ENCODE data around the gene FMO5. TPM values are rescaled to one million over a fixed set of nuclear protein-coding genes. Genes with fewer than 3 reads are reported as not detected.
"Not testable (repeated sequence)": the region's sequence is repeated elsewhere in the genome, so short reads cannot be mapped to it uniquely, and the experiment has no call there.

The FMO5 gene
- total RNA-seq, 6 donors from 2014 or later: 37.4 to 258 (median 121) TPM

DNA sequence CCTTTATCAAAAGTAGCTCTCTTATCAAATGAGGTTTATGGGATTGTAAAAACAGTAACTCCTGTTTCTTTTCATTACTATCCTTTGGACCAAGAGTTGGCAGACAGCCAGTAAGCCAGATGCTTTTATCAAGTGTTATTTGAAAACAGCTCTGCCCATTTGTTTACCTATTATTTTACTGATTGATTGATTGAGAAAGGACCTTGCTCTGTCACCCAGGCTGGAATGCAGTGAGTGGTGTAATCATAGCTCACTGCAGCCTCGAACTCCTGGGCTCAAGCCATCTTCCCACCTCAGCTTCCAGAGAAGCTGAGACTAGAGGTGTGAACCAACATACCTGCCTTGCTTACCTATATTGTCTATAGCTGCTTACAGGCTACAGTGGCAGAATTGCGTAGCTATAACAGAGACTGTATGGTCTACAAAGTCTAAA lies 56.5 kb downstream of the FMO5 start:
- H3K4me3 ChIP-seq: no peak overlapping the region
- no peaks in the 10 kb centered on the region for H3K9me3 ChIP-seq
- ATAC-seq (ENCODE audit: low FRiP score in 2 of 2) (no peak), DNase-seq (no peak)
- H3K4me1 ChIP-seq: peaks cover 12 to 26% (median 19%) of the 10 kb centered on the region in 4 donors
- no peak for TF ChIP-seq POLR2A (IDR thresholded peaks at IDR 0.05)
- peaks cover 0 to 24% (median 0%) of the 10 kb centered on the region in 4 donors for H3K36me3 ChIP-seq
- H3K27ac ChIP-seq: no peak overlapping the region
- WGBS, 2 donors: 80 to 81% methylated on average over 2 of the region's 2 CpGs
- H3K27me3 ChIP-seq: no peaks in the 10 kb centered on the region

- Histone ChIP-seq H3K9me3 (no peaks in the 10 kb centered on the region), H3K4me3 (no peak overlapping the region), H3K4me1 (peaks cover 12 to 21% (median 15%) of the 10 kb centered on the region in 4 donors), H3K36me3 (peaks cover 0 to 28% (median 0%) of the 10 kb centered on the region in 4 donors), H3K27me3 (no peaks in the 10 kb centered on the region), H3K27ac (no peak overlapping the region)
- TF ChIP-seq EP300 (IDR thresholded peaks at IDR 0.05) (no peak), POLR2A (IDR thresholded peaks at IDR 0.05) (no peak), POLR2AphosphoS5 (IDR thresholded peaks at IDR 0.05) (no peak)
- TF ChIP-seq, protein P1, sequence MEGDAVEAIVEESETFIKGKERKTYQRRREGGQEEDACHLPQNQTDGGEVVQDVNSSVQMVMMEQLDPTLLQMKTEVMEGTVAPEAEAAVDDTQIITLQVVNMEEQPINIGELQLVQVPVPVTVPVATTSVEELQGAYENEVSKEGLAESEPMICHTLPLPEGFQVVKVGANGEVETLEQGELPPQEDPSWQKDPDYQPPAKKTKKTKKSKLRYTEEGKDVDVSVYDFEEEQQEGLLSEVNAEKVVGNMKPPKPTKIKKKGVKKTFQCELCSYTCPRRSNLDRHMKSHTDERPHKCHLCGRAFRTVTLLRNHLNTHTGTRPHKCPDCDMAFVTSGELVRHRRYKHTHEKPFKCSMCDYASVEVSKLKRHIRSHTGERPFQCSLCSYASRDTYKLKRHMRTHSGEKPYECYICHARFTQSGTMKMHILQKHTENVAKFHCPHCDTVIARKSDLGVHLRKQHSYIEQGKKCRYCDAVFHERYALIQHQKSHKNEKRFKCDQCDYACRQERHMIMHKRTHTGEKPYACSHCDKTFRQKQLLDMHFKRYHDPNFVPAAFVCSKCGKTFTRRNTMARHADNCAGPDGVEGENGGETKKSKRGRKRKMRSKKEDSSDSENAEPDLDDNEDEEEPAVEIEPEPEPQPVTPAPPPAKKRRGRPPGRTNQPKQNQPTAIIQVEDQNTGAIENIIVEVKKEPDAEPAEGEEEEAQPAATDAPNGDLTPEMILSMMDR (IDR thresholded peaks at IDR 0.05): no peak
- DNase-seq (no peak), ATAC-seq (ENCODE audit: low FRiP score in 2 of 2) (no peak)
- WGBS, 2 donors: 71 to 95% methylated on average over 1 of the region's 1 CpG
These were observed 57.8 kb downstream of the FMO5 start for GRCh38 chr1:147167365-147167764.

DNA sequence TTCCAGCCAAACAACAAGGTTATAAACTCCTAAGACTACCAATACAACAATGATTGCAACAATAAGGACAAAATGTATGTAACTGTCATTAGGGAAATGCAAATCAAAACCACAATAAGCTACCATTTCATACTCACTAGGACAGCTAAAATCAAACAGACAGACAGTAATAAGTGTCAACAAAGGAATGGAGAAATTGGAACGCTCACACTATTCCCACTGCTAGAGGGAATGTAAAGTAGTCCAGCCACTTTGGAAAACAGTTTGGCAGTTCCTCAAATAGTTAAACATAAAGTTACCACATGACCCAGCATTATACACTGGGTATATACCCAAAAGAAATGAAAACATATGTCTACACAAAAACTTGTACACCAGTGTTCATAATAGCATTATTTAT lies 62.1 kb downstream of the FMO5 start:
- no peaks in the 10 kb centered on the region for H3K27me3 ChIP-seq
- H3K9me3 ChIP-seq: no peaks in the 10 kb centered on the region
- DNase-seq: no peak
- no peak for ATAC-seq (ENCODE audit: low FRiP score in 2 of 2)
- TF ChIP-seq EP300 (IDR thresholded peaks at IDR 0.05) (no peak), POLR2A (IDR thresholded peaks at IDR 0.05) (no peak), POLR2AphosphoS5 (IDR thresholded peaks at IDR 0.05) (no peak)
- TF ChIP-seq, protein P1 (IDR thresholded peaks at IDR 0.05): no peak
- H3K27ac ChIP-seq: no peak overlapping the region
- H3K36me3 ChIP-seq: peaks cover 17 to 71% (median 26%) of the 10 kb centered on the region in 4 donors
- no peaks in the 10 kb centered on the region for H3K4me1 ChIP-seq
- H3K4me3 ChIP-seq: no peak overlapping the region
- WGBS, 2 donors: 95 to 97% methylated on average over 1 of the region's 1 CpG

- DNase-seq (no peak), ATAC-seq (ENCODE audit: low FRiP score in 2 of 2) (no peak)
- TF ChIP-seq EP300 (IDR thresholded peaks at IDR 0.05) (no peak), POLR2AphosphoS5 (IDR thresholded peaks at IDR 0.05) (no peak), POLR2A (IDR thresholded peaks at IDR 0.05) (no peak)
- TF ChIP-seq, protein P1 (IDR thresholded peaks at IDR 0.05): no peak
- no peaks in the 10 kb centered on the region for H3K27me3 ChIP-seq
- no peak overlapping the region for H3K27ac ChIP-seq
- no peaks in the 10 kb centered on the region for H3K4me1 ChIP-seq
- no peak overlapping the region for H3K4me3 ChIP-seq
- H3K9me3 ChIP-seq: no peaks in the 10 kb centered on the region
- H3K36me3 ChIP-seq: peaks cover 17 to 80% (median 31%) of the 10 kb centered on the region in 4 donors
These were observed 63.0 kb downstream of the FMO5 start for GRCh38 chr1:147162093-147162492.

- H3K36me3 ChIP-seq: peaks cover 17 to 69% (median 31%) of the 10 kb centered on the region in 4 donors
- not testable (repeated sequence) for H3K4me3 ChIP-seq
These were observed 68.0 kb downstream of the FMO5 start for GRCh38 chr1:147157116-147157515.

GRCh38 chr1:147156642-147157041 lies 68.5 kb downstream of the FMO5 start:
- Histone ChIP-seq H3K27me3 (no peaks in the 10 kb centered on the region), H3K27ac (no peak overlapping the region), H3K4me1 (no peaks in the 10 kb centered on the region), H3K36me3 (peaks cover 17 to 64% (median 29%) of the 10 kb centered on the region in 4 donors), H3K4me3 (no peak overlapping the region), H3K9me3 (no peaks in the 10 kb centered on the region)
- no peak for DNase-seq
- 91 to 92% methylated on average over 3 of the region's 3 CpGs for WGBS, 2 donors
- TF ChIP-seq POLR2AphosphoS5 (IDR thresholded peaks at IDR 0.05): no peak
- TF ChIP-seq, protein P1 (IDR thresholded peaks at IDR 0.05): no peak
- no peak for TF ChIP-seq EP300 (IDR thresholded peaks at IDR 0.05)
- TF ChIP-seq POLR2A (IDR thresholded peaks at IDR 0.05): no peak
- no peak for ATAC-seq (ENCODE audit: low FRiP score in 2 of 2)

More at GRCh38 chr1:147157116-147157515, 68.0 kb downstream of the FMO5 start:
- H3K27me3 ChIP-seq; DNase-seq; ATAC-seq (ENCODE audit: low FRiP score in 2 of 2); H3K9me3 ChIP-seq; H3K27ac ChIP-seq; H3K4me1 ChIP-seq: not testable (repeated sequence)
- 97 to 98% methylated on average over 2 of the region's 2 CpGs for WGBS, 2 donors

All from upper lobe of left lung (tissue), 6 donors.